Prostate gland (tissue), 2 donors: Measurements from ENCODE around the gene PPP1R10.

Experiments
- POLR2A ChIP-seq: fragments of 450-650 bp; IDR thresholded peaks from one replicate; pipeline ENCODE4 v1.6.1; 2016; ENCODE audit warnings: antibody characterized with exemption, mild to moderate bottlenecking
- TF ChIP-seq, protein P1 (sequence below), 4 experiments: fragments of 200-600 bp in 2 of 4; fragments of 450-650 bp in 2 of 4; sonication (generic) in 2 of 4; IDR thresholded peaks; 1 replicate in 3 of 4; 2 replicates in 1 of 4; pipeline ENCODE4 v1.5.1; 2016 to 2019; ENCODE audit warnings: antibody characterized with exemption in 4 of 4, mild to moderate bottlenecking in 2 of 4, moderate library complexity in 2 of 4

GRCh38 chr6:30571075-30571761 is 45.8 kb downstream of the PPP1R10 start, which contains the start of gene ABCF1:
- TF ChIP-seq, protein P1, sequence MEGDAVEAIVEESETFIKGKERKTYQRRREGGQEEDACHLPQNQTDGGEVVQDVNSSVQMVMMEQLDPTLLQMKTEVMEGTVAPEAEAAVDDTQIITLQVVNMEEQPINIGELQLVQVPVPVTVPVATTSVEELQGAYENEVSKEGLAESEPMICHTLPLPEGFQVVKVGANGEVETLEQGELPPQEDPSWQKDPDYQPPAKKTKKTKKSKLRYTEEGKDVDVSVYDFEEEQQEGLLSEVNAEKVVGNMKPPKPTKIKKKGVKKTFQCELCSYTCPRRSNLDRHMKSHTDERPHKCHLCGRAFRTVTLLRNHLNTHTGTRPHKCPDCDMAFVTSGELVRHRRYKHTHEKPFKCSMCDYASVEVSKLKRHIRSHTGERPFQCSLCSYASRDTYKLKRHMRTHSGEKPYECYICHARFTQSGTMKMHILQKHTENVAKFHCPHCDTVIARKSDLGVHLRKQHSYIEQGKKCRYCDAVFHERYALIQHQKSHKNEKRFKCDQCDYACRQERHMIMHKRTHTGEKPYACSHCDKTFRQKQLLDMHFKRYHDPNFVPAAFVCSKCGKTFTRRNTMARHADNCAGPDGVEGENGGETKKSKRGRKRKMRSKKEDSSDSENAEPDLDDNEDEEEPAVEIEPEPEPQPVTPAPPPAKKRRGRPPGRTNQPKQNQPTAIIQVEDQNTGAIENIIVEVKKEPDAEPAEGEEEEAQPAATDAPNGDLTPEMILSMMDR (IDR thresholded peaks at IDR 0.05): peak in 2 of 4 experiments; percentile 2 to 13
- peak; percentile 88 for TF ChIP-seq POLR2A
